Liver (tissue), 9 donors: ENCODE data around the gene PMM2. TPM values are rescaled to one million over a fixed set of nuclear protein-coding genes. Genes with fewer than 3 reads are reported as not detected.

Experiments used
- DNase-seq: peaks from one replicate; pipeline ENCODE4 v3.0.0-alpha.2; 2017; ENCODE audit warnings: low spot score
- H3K27ac ChIP-seq, 2 donors: one replicate each; pipeline ENCODE4 v1.7.0; 2013; ENCODE audit warnings: inconsistent platforms in 2 of 2, low read length in 2 of 2, control low read depth in 1 of 2, low read depth in 1 of 2, mild to moderate bottlenecking in 1 of 2
- H3K27me3 ChIP-seq, 4 donors: one replicate each; pipeline versions ENCODE4 v1.6.1 to v1.7.0; 2013; ENCODE audit warnings: low read length in 3 of 4, inconsistent platforms in 1 of 4, mild to moderate bottlenecking in 1 of 4, moderate library complexity in 1 of 4; ENCODE audit not compliant: control insufficient read depth in 4 of 4, insufficient read depth in 4 of 4
- H3K36me3 ChIP-seq, 4 donors: one replicate each; pipeline versions ENCODE4 v1.6.1 to v1.7.0; 2013; ENCODE audit warnings: low read length in 3 of 4, mild to moderate bottlenecking in 3 of 4, low read depth in 1 of 4, moderate library complexity in 1 of 4; ENCODE audit not compliant: control insufficient read depth in 4 of 4, insufficient read depth in 3 of 4
- H3K4me1 ChIP-seq, 4 donors: one replicate each; pipeline versions ENCODE4 v1.6.1 to v1.7.0; 2013; ENCODE audit warnings: low read length in 3 of 4, mild to moderate bottlenecking in 3 of 4, moderate library complexity in 1 of 4; ENCODE audit not compliant: control insufficient read depth in 4 of 4, insufficient read depth in 4 of 4
- H3K4me3 ChIP-seq, 3 donors: one replicate each; pipeline versions ENCODE4 v1.6.1 to v1.7.0; 2013; ENCODE audit warnings: low read length in 3 of 3, control low read depth in 1 of 3, low read depth in 1 of 3, mild to moderate bottlenecking in 1 of 3
- H3K9ac ChIP-seq, 2 donors: one replicate each; pipeline ENCODE4 v1.7.0; 2013; ENCODE audit warnings: low read length in 2 of 2, mild to moderate bottlenecking in 2 of 2, moderate library complexity in 2 of 2, control low read depth in 1 of 2, low read depth in 1 of 2
- H3K9me3 ChIP-seq, 4 donors: one replicate each; pipeline versions ENCODE4 v1.6.1 to v1.7.0; 2013; ENCODE audit warnings: low read length in 3 of 4; ENCODE audit not compliant: control insufficient read depth in 4 of 4
- ATF3 ChIP-seq: IDR thresholded peaks from 2 replicates; pipeline ENCODE4 v1.6.1; 2016; ENCODE audit warnings: antibody characterized with exemption
- CTCF ChIP-seq: fragments of 150-350 bp; IDR thresholded peaks from 2 replicates; pipeline ENCODE4 v1.5.1; 2017; ENCODE audit warnings: improper control_type of control experiment, low read depth, low read length; ENCODE audit not compliant: missing input control
- EGR1 ChIP-seq, 2 donors: IDR thresholded peaks; 2 replicates each; pipeline ENCODE4 v1.6.1; 2016 to 2018; ENCODE audit warnings: antibody characterized with exemption in 2 of 2, low read depth in 2 of 2
- FOXA1 ChIP-seq: IDR thresholded peaks from 2 replicates; pipeline ENCODE4 v1.6.1; 2016; ENCODE audit warnings: antibody characterized with exemption
- FOXA2 ChIP-seq: IDR thresholded peaks from 2 replicates; pipeline ENCODE4 v1.6.1; 2016; ENCODE audit warnings: antibody characterized with exemption
- GABPA ChIP-seq, 2 donors: IDR thresholded peaks in 1 of 2; conservative IDR thresholded peaks in 1 of 2; 2 replicates each; pipeline ENCODE4 v1.6.1; 2016; ENCODE audit warnings: antibody characterized with exemption in 2 of 2, mild to moderate bottlenecking in 1 of 2, moderate library complexity in 1 of 2
- HNF4A ChIP-seq, 2 donors: conservative IDR thresholded peaks; 2 replicates each; pipeline ENCODE4 v1.6.1; 2016; ENCODE audit warnings: antibody characterized with exemption in 2 of 2, mild to moderate bottlenecking in 2 of 2
- HNF4G ChIP-seq: IDR thresholded peaks from 2 replicates; pipeline ENCODE4 v1.6.1; 2016; ENCODE audit warnings: antibody characterized with exemption
- JUND ChIP-seq, 2 donors: IDR thresholded peaks; 2 replicates each; pipeline ENCODE4 v1.6.1; 2016; ENCODE audit warnings: antibody characterized with exemption in 2 of 2
- MAX ChIP-seq: IDR thresholded peaks from 2 replicates; pipeline ENCODE4 v1.6.1; 2016; ENCODE audit warnings: antibody characterized with exemption
- NR2F2 ChIP-seq: IDR thresholded peaks from 2 replicates; pipeline ENCODE4 v1.6.1; 2016; ENCODE audit warnings: antibody characterized with exemption
- RAD21 ChIP-seq, 2 donors: IDR thresholded peaks; 2 replicates each; pipeline ENCODE4 v1.6.1; 2016; ENCODE audit warnings: antibody characterized with exemption in 2 of 2, mild to moderate bottlenecking in 2 of 2
- REST ChIP-seq: IDR thresholded peaks from 2 replicates; pipeline ENCODE4 v1.6.1; 2016; ENCODE audit warnings: antibody characterized with exemption, mild to moderate bottlenecking
- RXRA ChIP-seq, 2 donors: IDR thresholded peaks; 2 replicates each; pipeline ENCODE4 v1.6.1; 2017 to 2018; ENCODE audit warnings: antibody characterized with exemption in 2 of 2, mild to moderate bottlenecking in 1 of 2
- SP1 ChIP-seq: IDR thresholded peaks from 2 replicates; pipeline ENCODE4 v1.6.1; 2018; ENCODE audit warnings: antibody characterized with exemption, mild to moderate bottlenecking
- TAF1 ChIP-seq: conservative IDR thresholded peaks from 2 replicates; pipeline ENCODE4 v1.6.1; 2016; ENCODE audit warnings: antibody characterized with exemption, mild to moderate bottlenecking
- YY1 ChIP-seq: IDR thresholded peaks from 2 replicates; pipeline ENCODE4 v1.6.1; 2016; ENCODE audit warnings: antibody characterized with exemption, mild to moderate bottlenecking
- ZBTB33 ChIP-seq: IDR thresholded peaks from 2 replicates; pipeline ENCODE4 v1.6.1; 2016; ENCODE audit warnings: antibody characterized with exemption
- WGBS: extraction: QIAGEN DNeasy Blood & Tissue Kit; methylation state at CpG from one replicate; pipeline ENCODE4 v1.1.7; 2013; 5-methylcytosine and 5-hydroxymethylcytosine counted together
- polyA plus RNA-seq, 2 donors: library from polyadenylated mRNA; stranded (reverse) in 1 of 2; unstranded in 1 of 2; fragments of 200-250 nt in 1 of 2; fragments of >200 nt in 1 of 2; fragmentation: Nextera tagmentation in 1 of 2; extraction: Ambion mirVana in 1 of 2; gene quantifications; one replicate each; pipeline versions ENCODE4 v1.2.1 to v1.2.3, GENCODE V29; 2013 to 2015
- total RNA-seq, 2 donors: library from RNA; depleted of rRNA; stranded (reverse); fragments of >200 nt; gene quantifications; one replicate each; pipeline ENCODE4 v1.2.3, GENCODE V29; 2014
- donor health status: healthy.
- donor health status: healthy.
- donor health status: healthy.
- donor health status: healthy.
- donor health status: healthy.

PMM2 gene
- total and polyA plus RNA-seq, 4 donors, result 6.8 to 38.9 (median 30.0) TPM

GRCh38 chr16:8898660-8899318 lies 101.2 kb downstream of the PMM2 start:
- H3K27ac ChIP-seq, result no peak overlapping the region
- no peaks in the 10 kb centered on the region for H3K27me3 ChIP-seq
- no peak overlapping the region for H3K4me3 ChIP-seq
- TF ChIP-seq HNF4G, result no peak
- TF ChIP-seq RAD21 (IDR thresholded peaks at IDR 0.05), result no peak
- TF ChIP-seq FOXA1, result no peak
- TF ChIP-seq ZBTB33, result no peak
- no peak for TF ChIP-seq ATF3
- TF ChIP-seq FOXA2, result no peak
- TF ChIP-seq SP1, result no peak
- TF ChIP-seq MAX, result no peak
- TF ChIP-seq HNF4A (conservative IDR thresholded peaks at IDR 0.05), result no peak
- no peak for TF ChIP-seq TAF1
- no peak for TF ChIP-seq CTCF
- no peak for TF ChIP-seq NR2F2
- TF ChIP-seq YY1, result no peak
- TF ChIP-seq EGR1 (IDR thresholded peaks at IDR 0.05; ENCODE audit: low read depth in 2 of 2), result no peak
- no peak for TF ChIP-seq JUND (IDR thresholded peaks at IDR 0.05)
- TF ChIP-seq RXRA (IDR thresholded peaks at IDR 0.05), result no peak
- TF ChIP-seq GABPA (IDR thresholded peaks at IDR 0.05 in 1 of 2, conservative IDR thresholded peaks at IDR 0.05 in 1 of 2), result no peak
- TF ChIP-seq REST, result no peak
- no peaks in the 10 kb centered on the region for H3K9me3 ChIP-seq
- no peaks in the 10 kb centered on the region for H3K4me1 ChIP-seq
- DNase-seq, result no peak
- peaks cover 14 to 89% (median 82%) of the 10 kb centered on the region in 4 donors for H3K36me3 ChIP-seq
- WGBS, result 94% methylated on average over 3 of the region's 3 CpGs
- H3K9ac ChIP-seq, result no peak overlapping the region

Other genes starting within 250 kb of the PMM2 start
- not detected for gene TMEM114, start 207.3 kb upstream of the PMM2 start, total RNA-seq
- not detected for gene TMEM114, start 207.3 kb upstream of the PMM2 start, polyA plus RNA-seq
- gene METTL22, start 176.1 kb upstream of the PMM2 start, total RNA-seq, result 10 to 100 TPM; 13.6 to 17.9 TPM
- gene METTL22, start 176.1 kb upstream of the PMM2 start, polyA plus RNA-seq, result 10 to 100 TPM in 1 of 2 donors, 1 to 10 TPM in 1; 6.5 to 15.2 TPM
- gene ABAT, start 123.2 kb upstream of the PMM2 start, total RNA-seq, result 100 to 1,000 TPM in 1 of 2 donors, 10 to 100 TPM in 1; 52.4 to 201 TPM
- gene ABAT, start 123.2 kb upstream of the PMM2 start, polyA plus RNA-seq, result 100 to 1,000 TPM in 1 of 2 donors, 10 to 100 TPM in 1; 81.6 to 205 TPM
- 1 to 10 TPM; 3.3 to 6.5 TPM for gene TMEM186, start 200 bp upstream of the PMM2 start, total RNA-seq
- 10 to 100 TPM in 1 of 2 donors, 1 to 10 TPM in 1; 7.6 to 11.0 TPM for gene TMEM186, start 200 bp upstream of the PMM2 start, polyA plus RNA-seq
- gene CARHSP1, start 71.2 kb downstream of the PMM2 start, total RNA-seq, result 100 to 1,000 TPM in 1 of 2 donors, 10 to 100 TPM in 1; 81.2 to 162 TPM
- 100 to 1,000 TPM in 1 of 2 donors, 10 to 100 TPM in 1; 96.9 to 141 TPM for gene CARHSP1, start 71.2 kb downstream of the PMM2 start, polyA plus RNA-seq
- gene LITAFD, start 84.5 kb downstream of the PMM2 start, total RNA-seq, result not detected
- not detected for gene LITAFD, start 84.5 kb downstream of the PMM2 start, polyA plus RNA-seq
- gene USP7, start 166.1 kb downstream of the PMM2 start, total RNA-seq, result 10 to 100 TPM; 56.3 to 85.6 TPM
- gene USP7, start 166.1 kb downstream of the PMM2 start, polyA plus RNA-seq, result 10 to 100 TPM; 13.7 to 19.1 TPM